LNCaP clone FGC (cell line): ENCODE measurements around the gene DNAAF5.
"Not testable (repeated sequence)": the region's sequence is repeated elsewhere in the genome, so short reads cannot be mapped to it uniquely, and the experiment has no call there.

Experiments
- DNase-seq: peaks from one replicate; pipeline ENCODE4 v3.0.0-alpha.2; 2011; ENCODE audit warnings: low read depth
- H3K4me3 ChIP-seq: 2 replicates; pipeline ENCODE4 v1.5.1; 2011; ENCODE audit warnings: mild to moderate bottlenecking, low read depth, low read length, control low read depth
- TF ChIP-seq, protein P1 (sequence below): IDR thresholded peaks from 2 replicates; pipeline ENCODE4 v1.5.1; 2012; ENCODE audit warnings: mild to moderate bottlenecking; ENCODE audit not compliant: control insufficient read depth, insufficient read depth; ENCODE audit errors: extremely low read depth

Gene DNAAF5

DNA sequence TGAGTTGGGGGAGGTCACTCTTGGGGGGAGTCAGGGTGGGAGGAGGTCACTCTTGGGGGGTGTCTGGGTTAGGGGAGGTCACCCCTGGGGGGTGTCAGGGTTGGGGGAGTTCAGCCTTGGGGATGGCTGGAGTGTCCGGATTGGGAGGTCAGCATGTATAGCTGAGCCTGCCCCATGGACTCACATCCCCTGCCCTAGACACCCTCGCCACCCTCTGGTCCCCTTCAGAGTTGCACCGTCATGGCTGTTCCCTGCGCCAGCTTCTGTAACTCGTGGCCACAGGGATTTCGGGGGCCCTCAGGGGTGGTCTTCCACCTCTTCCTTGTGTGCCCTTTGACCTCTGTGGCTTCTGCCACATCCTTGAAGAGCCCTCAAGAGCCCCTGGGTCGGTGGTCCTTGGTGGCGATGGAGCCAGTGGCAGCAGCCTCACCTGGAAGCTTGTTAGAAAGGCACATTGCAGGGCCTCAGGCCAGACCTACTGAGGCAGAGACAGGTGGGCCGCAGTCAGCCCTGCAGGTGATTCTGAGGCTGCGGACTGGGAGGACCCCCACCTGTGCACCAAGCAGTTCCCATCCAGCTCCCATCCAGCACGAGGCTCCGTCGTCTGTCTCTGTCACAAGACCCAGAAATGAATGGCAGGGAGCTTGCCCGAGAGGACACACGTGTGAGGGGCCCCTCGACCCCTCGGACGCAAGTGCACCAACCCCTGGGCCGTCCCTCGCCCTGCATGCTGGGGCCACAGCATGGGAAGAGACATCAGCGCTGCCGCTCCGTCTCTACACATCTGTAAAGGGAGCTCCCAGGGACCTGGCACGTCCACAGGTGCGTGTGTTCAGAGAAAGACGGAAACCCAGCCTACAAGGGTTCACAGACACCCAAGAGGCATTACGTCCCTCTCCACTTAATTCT is 61.1 kb downstream of the DNAAF5 start:
- no peak for DNase-seq
- H3K4me3 ChIP-seq = no peak overlapping the region
- TF ChIP-seq, protein P1, sequence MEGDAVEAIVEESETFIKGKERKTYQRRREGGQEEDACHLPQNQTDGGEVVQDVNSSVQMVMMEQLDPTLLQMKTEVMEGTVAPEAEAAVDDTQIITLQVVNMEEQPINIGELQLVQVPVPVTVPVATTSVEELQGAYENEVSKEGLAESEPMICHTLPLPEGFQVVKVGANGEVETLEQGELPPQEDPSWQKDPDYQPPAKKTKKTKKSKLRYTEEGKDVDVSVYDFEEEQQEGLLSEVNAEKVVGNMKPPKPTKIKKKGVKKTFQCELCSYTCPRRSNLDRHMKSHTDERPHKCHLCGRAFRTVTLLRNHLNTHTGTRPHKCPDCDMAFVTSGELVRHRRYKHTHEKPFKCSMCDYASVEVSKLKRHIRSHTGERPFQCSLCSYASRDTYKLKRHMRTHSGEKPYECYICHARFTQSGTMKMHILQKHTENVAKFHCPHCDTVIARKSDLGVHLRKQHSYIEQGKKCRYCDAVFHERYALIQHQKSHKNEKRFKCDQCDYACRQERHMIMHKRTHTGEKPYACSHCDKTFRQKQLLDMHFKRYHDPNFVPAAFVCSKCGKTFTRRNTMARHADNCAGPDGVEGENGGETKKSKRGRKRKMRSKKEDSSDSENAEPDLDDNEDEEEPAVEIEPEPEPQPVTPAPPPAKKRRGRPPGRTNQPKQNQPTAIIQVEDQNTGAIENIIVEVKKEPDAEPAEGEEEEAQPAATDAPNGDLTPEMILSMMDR = no peak

DNA sequence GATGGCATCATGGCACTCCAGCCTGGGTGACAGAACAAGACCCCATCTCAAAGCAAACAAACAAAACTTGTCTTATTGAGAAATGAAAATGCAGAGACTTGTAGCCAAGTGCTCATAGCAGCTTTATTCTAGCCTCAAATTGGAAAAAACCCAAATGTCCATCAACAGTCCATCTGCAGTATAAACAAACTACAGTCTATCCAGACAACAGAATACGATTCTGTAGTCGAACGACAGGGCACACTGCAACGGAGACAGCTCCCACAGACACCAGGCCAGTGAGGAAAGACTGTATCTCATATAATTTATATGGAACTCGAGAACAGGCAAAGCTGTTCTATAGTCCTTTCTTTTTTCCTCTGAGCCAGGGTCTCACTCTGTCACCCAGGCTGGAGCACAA is 65.0 kb downstream of the DNAAF5 start:
- TF ChIP-seq, protein P1 = no peak
- H3K4me3 ChIP-seq = no peak overlapping the region
- no peak for DNase-seq

GRCh38 chr7:794207-794606 is 67.7 kb downstream of the DNAAF5 start:
- TF ChIP-seq, protein P1 = no peak
- H3K4me3 ChIP-seq = no peak overlapping the region
- DNase-seq = no peak

GRCh38 chr7:794671-795329 is 68.3 kb downstream of the DNAAF5 start:
- no peak overlapping the region for H3K4me3 ChIP-seq
- DNase-seq = no peak
- TF ChIP-seq, protein P1 = no peak

DNA sequence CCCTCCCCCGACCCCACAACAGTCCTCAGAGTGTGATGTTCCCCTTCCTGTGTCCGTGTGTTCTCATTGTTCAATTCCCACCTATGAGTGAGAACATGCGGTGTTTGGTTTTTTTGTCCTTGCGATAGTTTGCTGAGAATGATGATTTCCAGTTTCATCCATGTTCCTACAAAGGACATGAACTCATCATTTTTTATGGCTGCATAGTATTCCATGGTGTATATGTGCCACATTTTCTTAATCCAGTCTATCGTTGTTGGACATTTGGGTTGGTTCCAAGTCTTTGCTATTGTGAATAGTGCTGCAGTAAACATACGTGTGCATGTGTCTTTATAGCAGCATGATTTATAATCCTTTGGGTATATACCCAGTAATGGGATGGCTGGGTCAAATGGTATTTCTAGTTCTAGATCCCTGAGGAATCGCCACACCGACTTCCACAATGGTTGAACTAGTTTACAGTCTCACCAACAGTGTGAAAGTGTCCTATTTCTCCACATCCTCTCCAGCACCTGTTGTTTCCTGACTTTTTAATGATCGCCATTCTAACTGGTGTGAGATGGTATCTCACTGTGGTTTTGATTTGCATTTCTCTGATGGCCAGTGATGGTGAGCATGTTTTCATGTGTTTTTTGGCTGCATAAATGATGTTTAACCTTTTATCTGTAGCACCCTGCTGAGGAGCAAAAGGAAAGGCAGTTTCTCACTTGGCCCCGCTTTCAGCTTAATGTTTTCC is 70.1 kb downstream of the DNAAF5 start:
- H3K4me3 ChIP-seq, DNase-seq: not testable (repeated sequence)

GRCh38 chr7:798921-799470 is 72.5 kb downstream of the DNAAF5 start:
- H3K4me3 ChIP-seq = no peak overlapping the region
- DNase-seq = no peak
- TF ChIP-seq, protein P1 = no peak

GRCh38 chr7:800692-801091 is 74.2 kb downstream of the DNAAF5 start:
- TF ChIP-seq, protein P1 = no peak
- DNase-seq = no peak
- H3K4me3 ChIP-seq = no peak overlapping the region

- DNase-seq = not testable (repeated sequence)
Observed at GRCh38 chr7:801351-801750, 74.9 kb downstream of the DNAAF5 start.

More at GRCh38 chr7:801351-801750, 74.9 kb downstream of the DNAAF5 start:
- not testable (repeated sequence) for H3K4me3 ChIP-seq
